Esophagus (tissue), 2 donors: ENCODE measurements around the gene TRIM49D1. TPM values are rescaled to one million over a fixed set of nuclear protein-coding genes. Genes with fewer than 3 reads are reported as not detected.
"Not testable (repeated sequence)": the region's sequence is repeated elsewhere in the genome, so short reads cannot be mapped to it uniquely, and the experiment has no call there.

Source experiments
- H3K27ac ChIP-seq, 2 donors: one replicate each; pipeline ENCODE4 v1.5.1; 2013; ENCODE audit warnings: low read depth in 2 of 2, mild to moderate bottlenecking in 2 of 2, inconsistent platforms in 1 of 2, low read length in 1 of 2, moderate library complexity in 1 of 2
- H3K27me3 ChIP-seq, 2 donors: one replicate each; pipeline ENCODE4 v1.6.1; 2013; ENCODE audit warnings: low read length in 2 of 2, control low read depth in 1 of 2, mild to moderate bottlenecking in 1 of 2; ENCODE audit not compliant: insufficient read depth in 2 of 2, control insufficient read depth in 1 of 2
- H3K36me3 ChIP-seq, 2 donors: one replicate each; pipeline ENCODE4 v1.6.1; 2013; ENCODE audit warnings: low read length in 1 of 2; ENCODE audit not compliant: control insufficient read depth in 2 of 2, insufficient read depth in 2 of 2
- H3K4me1 ChIP-seq, 2 donors: one replicate each; pipeline ENCODE4 v1.6.1; 2013; ENCODE audit warnings: low read length in 1 of 2; ENCODE audit not compliant: control insufficient read depth in 2 of 2, insufficient read depth in 2 of 2
- H3K4me3 ChIP-seq, 2 donors: one replicate each; pipeline ENCODE4 v1.5.1; 2013; ENCODE audit warnings: low read length in 2 of 2, mild to moderate bottlenecking in 2 of 2, low read depth in 1 of 2, moderate library complexity in 1 of 2
- H3K9me3 ChIP-seq, 2 donors: one replicate each; pipeline ENCODE4 v1.6.1; 2013; ENCODE audit warnings: mild to moderate bottlenecking in 2 of 2, low read depth in 1 of 2, low read length in 1 of 2, moderate library complexity in 1 of 2; ENCODE audit not compliant: control insufficient read depth in 2 of 2, insufficient read depth in 1 of 2
- WGBS, 2 donors: extraction: QIAGEN DNeasy Blood & Tissue Kit; methylation state at CpG; one replicate each; pipeline ENCODE4 v1.1.7; 2013; 5-methylcytosine and 5-hydroxymethylcytosine counted together
- polyA plus RNA-seq, 2 donors: library from polyadenylated mRNA; stranded (reverse); fragments of 200-250 nt; gene quantifications; one replicate each; pipeline ENCODE4 v1.2.3, GENCODE V29; 2013
- donor health status: healthy with polysubstance abuse.
- donor health status: Bipolar disorder and iron deficiency.

Gene TRIM49D1
- polyA plus RNA-seq, 2 donors = not detected

- WGBS, 2 donors = 6% methylated on average over 16 to 40 of the region's 66 CpGs
- peak overlapping the region in 1 of 2 donors; percentile 49 for H3K27ac ChIP-seq
Measured at GRCh38 chr11:89863906-89864704, 57.9 kb downstream of the TRIM49D1 start.

More at GRCh38 chr11:89863906-89864704, 57.9 kb downstream of the TRIM49D1 start:
- H3K4me3 ChIP-seq = peak overlapping the region in 1 of 2 donors; percentile 32
- H3K9me3 ChIP-seq, H3K27me3 ChIP-seq, H3K4me1 ChIP-seq, H3K36me3 ChIP-seq: not testable (repeated sequence)

Other genes with a start within 250 kb of the TRIM49D1 start
- not detected for gene TRIM77, start 211.9 kb downstream of the TRIM49D1 start, polyA plus RNA-seq
- not detected for gene TRIM49, start 113.7 kb downstream of the TRIM49D1 start, polyA plus RNA-seq
- gene TRIM64B, start 43.8 kb downstream of the TRIM49D1 start, polyA plus RNA-seq = not detected
- gene TRIM49D2, start 1.8 kb upstream of the TRIM49D1 start, polyA plus RNA-seq = not detected
- gene TRIM64, start 43.8 kb upstream of the TRIM49D1 start, polyA plus RNA-seq = not detected
- gene TRIM49C, start 108.9 kb upstream of the TRIM49D1 start, polyA plus RNA-seq = not detected
- gene UBTFL1, start 163.7 kb upstream of the TRIM49D1 start, polyA plus RNA-seq = not detected
- gene NAALAD2, start 212.4 kb upstream of the TRIM49D1 start, polyA plus RNA-seq = under 1 TPM; 0.15 to 0.59 TPM